ENCODE data around the gene HPN. TPM values are rescaled to one million over a fixed set of nuclear protein-coding genes. Genes with fewer than 3 reads are reported as not detected.

HPN gene
- total RNA-seq, 1 donor from 2014 or later: 0.30 TPM

DNA sequence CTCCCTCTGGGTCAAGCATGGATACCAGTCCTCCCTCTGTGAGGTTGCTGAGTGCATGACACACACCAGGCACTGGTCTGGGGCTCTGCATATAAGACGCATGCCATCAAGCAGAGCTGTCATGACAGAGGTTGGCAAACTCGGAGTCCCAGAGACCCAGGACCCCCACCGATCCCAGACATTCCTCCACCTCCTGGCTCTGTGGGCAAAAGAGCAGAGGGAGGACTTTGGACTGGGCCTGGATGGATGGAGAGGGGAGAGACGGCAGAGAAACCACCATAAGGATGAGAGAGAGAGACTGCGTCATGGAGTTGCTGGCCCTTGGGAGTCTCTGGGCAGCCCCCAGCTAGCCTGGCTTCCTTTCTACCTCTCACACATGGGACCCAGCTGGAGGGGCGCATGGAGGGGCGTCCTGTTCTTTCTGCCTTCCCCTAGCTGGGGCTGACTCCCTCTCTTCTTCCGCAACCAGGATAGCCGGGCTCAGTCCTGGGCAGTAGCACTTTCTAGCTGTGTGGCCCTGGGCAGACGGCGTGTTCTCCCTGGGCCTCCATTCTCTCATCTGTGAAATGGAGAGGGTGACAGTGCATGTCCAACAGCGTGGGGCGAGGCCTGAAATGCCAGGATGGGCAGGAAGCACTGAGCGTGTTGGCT, 1.6 kb downstream of the HPN start:
- no peak overlapping the region for H3K4me3 Mint-ChIP-seq
- H3K27me3 ChIP-seq: no peaks in the 10 kb centered on the region
- no peaks in the 10 kb centered on the region for H3K79me2 ChIP-seq (ENCODE audit: low read depth)
- H3K4me1 Mint-ChIP-seq: peaks cover 23% of the 10 kb centered on the region
- peaks cover 14% of the 10 kb centered on the region for H3K4me1 ChIP-seq
- no peak overlapping the region for H3K4me2 ChIP-seq
- no peaks in the 10 kb centered on the region for H3K36me3 Mint-ChIP-seq
- H3K36me3 ChIP-seq: no peaks in the 10 kb centered on the region
- no peak for DNase-seq (ENCODE audit: low spot score)
- TF ChIP-seq, protein P1, sequence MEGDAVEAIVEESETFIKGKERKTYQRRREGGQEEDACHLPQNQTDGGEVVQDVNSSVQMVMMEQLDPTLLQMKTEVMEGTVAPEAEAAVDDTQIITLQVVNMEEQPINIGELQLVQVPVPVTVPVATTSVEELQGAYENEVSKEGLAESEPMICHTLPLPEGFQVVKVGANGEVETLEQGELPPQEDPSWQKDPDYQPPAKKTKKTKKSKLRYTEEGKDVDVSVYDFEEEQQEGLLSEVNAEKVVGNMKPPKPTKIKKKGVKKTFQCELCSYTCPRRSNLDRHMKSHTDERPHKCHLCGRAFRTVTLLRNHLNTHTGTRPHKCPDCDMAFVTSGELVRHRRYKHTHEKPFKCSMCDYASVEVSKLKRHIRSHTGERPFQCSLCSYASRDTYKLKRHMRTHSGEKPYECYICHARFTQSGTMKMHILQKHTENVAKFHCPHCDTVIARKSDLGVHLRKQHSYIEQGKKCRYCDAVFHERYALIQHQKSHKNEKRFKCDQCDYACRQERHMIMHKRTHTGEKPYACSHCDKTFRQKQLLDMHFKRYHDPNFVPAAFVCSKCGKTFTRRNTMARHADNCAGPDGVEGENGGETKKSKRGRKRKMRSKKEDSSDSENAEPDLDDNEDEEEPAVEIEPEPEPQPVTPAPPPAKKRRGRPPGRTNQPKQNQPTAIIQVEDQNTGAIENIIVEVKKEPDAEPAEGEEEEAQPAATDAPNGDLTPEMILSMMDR (IDR thresholded peaks at IDR 0.05): no peak
- TF ChIP-seq EZH2phosphoT487 (IDR thresholded peaks at IDR 0.05) (no peak), EZH2 (IDR thresholded peaks at IDR 0.05) (no peak)
- peak overlapping the region; percentile 46 for H3K27ac Mint-ChIP-seq
- H3F3A ChIP-seq (ENCODE audit: low read depth): no peaks in the 10 kb centered on the region
- peaks cover 9% of the 10 kb centered on the region for H3K27me3 Mint-ChIP-seq (ENCODE audit: insufficient read depth, low read depth)
- H3K4me3 ChIP-seq: no peak overlapping the region
- H3K9ac ChIP-seq: no peak overlapping the region
- no peak overlapping the region for H2AFZ ChIP-seq (replicated peaks)
- no peaks in the 10 kb centered on the region for H4K20me1 ChIP-seq (ENCODE audit: low read depth)
- no peak overlapping the region for H3K27ac ChIP-seq
- H3K9me3 ChIP-seq (ENCODE audit: low read depth): no peaks in the 10 kb centered on the region
- no peaks in the 10 kb centered on the region for H3K9me3 Mint-ChIP-seq

DNA sequence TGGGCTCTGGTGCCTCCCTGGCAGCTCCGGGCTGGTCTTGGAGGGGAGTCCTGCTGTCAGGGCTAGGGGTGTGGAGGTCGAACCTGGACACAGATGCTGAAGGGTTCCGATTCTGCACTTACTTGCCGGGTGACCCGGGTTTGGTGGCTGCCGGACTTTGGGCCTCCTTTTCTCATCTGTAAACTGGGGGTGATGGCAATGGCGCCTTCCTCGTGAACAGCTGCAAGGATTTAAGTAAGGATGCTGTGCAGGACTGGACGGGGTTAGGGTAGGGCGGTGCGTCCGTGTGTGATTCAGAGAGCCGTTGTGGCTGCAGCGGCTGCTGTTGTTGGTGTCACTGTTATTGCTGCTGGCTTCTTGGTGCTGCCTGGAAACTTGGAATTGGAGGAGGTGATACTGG, 2.4 kb downstream of the HPN start:
- no peaks in the 10 kb centered on the region for H3K9me3 ChIP-seq (ENCODE audit: low read depth)
- peaks cover 14% of the 10 kb centered on the region for H3K4me1 ChIP-seq
- H3K9ac ChIP-seq: no peak overlapping the region
- no peaks in the 10 kb centered on the region for H3K27me3 ChIP-seq
- Mint-ChIP-seq H3K4me3 (no peak overlapping the region), H3K4me1 (peaks cover 26% of the 10 kb centered on the region), H3K9me3 (no peaks in the 10 kb centered on the region), H3K36me3 (no peaks in the 10 kb centered on the region), H3K27me3 (ENCODE audit: insufficient read depth, low read depth) (peaks cover 9% of the 10 kb centered on the region), H3K27ac (no peak overlapping the region)
- no peak overlapping the region for H2AFZ ChIP-seq (replicated peaks)
- H3K27ac ChIP-seq: no peak overlapping the region
- H3K4me3 ChIP-seq: no peak overlapping the region
- H3K36me3 ChIP-seq: no peaks in the 10 kb centered on the region
- H3K4me2 ChIP-seq: no peak overlapping the region
- H3K79me2 ChIP-seq (ENCODE audit: low read depth): no peaks in the 10 kb centered on the region
- H4K20me1 ChIP-seq (ENCODE audit: low read depth): no peaks in the 10 kb centered on the region
- TF ChIP-seq EZH2 (IDR thresholded peaks at IDR 0.05) (no peak), EZH2phosphoT487 (IDR thresholded peaks at IDR 0.05) (no peak)
- TF ChIP-seq, protein P1 (IDR thresholded peaks at IDR 0.05): no peak
- H3F3A ChIP-seq (ENCODE audit: low read depth): no peaks in the 10 kb centered on the region
- no peak for DNase-seq (ENCODE audit: low spot score)

DNA sequence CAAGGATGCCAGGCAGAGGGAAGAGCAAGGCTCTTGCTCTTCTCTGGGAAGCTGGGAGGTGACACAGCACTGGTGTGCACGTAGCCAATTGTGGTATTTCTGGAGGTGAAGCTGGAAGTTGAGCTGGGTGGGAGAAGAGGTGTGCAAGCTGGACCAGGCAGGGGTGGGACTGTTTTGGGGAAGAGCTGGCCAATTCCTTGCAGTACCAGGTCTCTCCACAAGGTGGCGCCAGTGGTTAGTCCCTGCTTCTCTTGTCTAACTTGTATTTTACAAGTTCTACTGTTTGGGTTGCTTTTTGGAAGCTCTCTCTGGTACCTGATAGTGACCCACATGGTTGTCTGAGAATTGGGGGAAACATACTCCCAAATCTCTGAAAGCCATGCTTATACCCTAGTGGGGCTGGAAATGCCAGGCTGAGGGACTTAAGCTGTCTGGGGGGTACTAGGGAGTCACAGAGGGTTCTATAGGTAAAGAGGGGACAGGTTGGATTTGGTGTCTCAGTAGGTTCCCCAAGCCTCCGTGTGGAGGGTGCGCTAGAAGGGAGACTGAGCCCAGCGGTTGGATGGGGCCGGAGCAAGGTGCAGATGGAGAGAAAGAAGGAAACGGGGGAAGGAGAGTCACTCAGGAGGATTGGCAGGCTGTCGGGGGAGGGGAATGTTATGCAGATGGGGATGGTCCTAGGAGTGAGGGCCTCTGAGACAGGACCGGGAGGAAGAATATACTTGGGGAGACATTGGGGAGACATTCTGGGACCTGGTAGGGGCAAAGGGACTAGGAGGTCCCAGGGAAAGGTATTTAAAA, 3.0 kb downstream of the HPN start:
- Histone ChIP-seq H3K9me3 (ENCODE audit: low read depth) (no peaks in the 10 kb centered on the region), H3K79me2 (ENCODE audit: low read depth) (no peaks in the 10 kb centered on the region), H3K9ac (no peak overlapping the region), H3K36me3 (no peaks in the 10 kb centered on the region), H4K20me1 (ENCODE audit: low read depth) (no peaks in the 10 kb centered on the region), H3K27ac (no peak overlapping the region), H2AFZ (replicated peaks) (no peak overlapping the region), H3F3A (ENCODE audit: low read depth) (no peaks in the 10 kb centered on the region), H3K4me2 (no peak overlapping the region), H3K4me1 (peaks cover 19% of the 10 kb centered on the region), H3K27me3 (no peaks in the 10 kb centered on the region), H3K4me3 (no peak overlapping the region)
- Mint-ChIP-seq H3K27ac (peak overlapping the region; percentile 19), H3K4me1 (peaks cover 24% of the 10 kb centered on the region), H3K4me3 (no peak overlapping the region), H3K36me3 (no peaks in the 10 kb centered on the region), H3K9me3 (no peaks in the 10 kb centered on the region), H3K27me3 (ENCODE audit: insufficient read depth, low read depth) (peaks cover 9% of the 10 kb centered on the region)
- TF ChIP-seq EZH2 (IDR thresholded peaks at IDR 0.05): no peak
- TF ChIP-seq, protein P1 (IDR thresholded peaks at IDR 0.05): peak; percentile 98
- DNase-seq (ENCODE audit: low spot score): peak; percentile 60

Data from neural progenitor cell (in vitro differentiated cells).